ENCODE data around the gene ARHGAP10.
"Not testable (repeated sequence)": the region's sequence is repeated elsewhere in the genome, so short reads cannot be mapped to it uniquely, and the experiment has no call there.

ARHGAP10 gene

GRCh38 chr4:147853706-147854105, 121.8 kb downstream of the ARHGAP10 start:
- no peak for DNase-seq (ENCODE audit: low read depth)

- no peak for DNase-seq (ENCODE audit: low read depth)
These were observed 122.3 kb downstream of the ARHGAP10 start for GRCh38 chr4:147854154-147854553.

DNA sequence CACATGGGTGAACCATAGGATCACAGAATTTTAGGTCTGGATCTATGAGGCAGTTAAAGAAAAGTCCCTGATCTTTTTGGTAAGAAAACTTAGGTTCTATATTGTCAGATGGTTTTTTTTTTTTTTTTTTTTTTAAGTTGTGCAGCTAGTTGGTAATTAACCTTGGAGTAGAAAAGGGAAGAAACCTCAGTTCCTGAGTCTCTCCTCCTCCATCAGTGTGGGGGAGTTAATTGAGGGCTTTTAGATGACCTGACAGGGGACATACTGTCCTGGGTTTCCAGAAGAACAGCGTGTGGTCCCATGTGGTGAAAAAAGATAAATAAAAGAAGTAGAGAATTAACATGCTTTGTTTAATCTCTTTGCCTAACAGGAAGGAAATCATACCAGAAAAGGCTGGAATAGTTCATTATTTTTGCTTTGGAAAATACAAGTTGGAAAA, 123.7 kb downstream of the ARHGAP10 start:
- no peak for DNase-seq (ENCODE audit: low read depth)

- DNase-seq (ENCODE audit: low read depth): no peak
These were observed 129.1 kb downstream of the ARHGAP10 start for GRCh38 chr4:147860960-147861359.

GRCh38 chr4:147862043-147862692, 130.3 kb downstream of the ARHGAP10 start:
- no peak for DNase-seq (ENCODE audit: low read depth)

DNA sequence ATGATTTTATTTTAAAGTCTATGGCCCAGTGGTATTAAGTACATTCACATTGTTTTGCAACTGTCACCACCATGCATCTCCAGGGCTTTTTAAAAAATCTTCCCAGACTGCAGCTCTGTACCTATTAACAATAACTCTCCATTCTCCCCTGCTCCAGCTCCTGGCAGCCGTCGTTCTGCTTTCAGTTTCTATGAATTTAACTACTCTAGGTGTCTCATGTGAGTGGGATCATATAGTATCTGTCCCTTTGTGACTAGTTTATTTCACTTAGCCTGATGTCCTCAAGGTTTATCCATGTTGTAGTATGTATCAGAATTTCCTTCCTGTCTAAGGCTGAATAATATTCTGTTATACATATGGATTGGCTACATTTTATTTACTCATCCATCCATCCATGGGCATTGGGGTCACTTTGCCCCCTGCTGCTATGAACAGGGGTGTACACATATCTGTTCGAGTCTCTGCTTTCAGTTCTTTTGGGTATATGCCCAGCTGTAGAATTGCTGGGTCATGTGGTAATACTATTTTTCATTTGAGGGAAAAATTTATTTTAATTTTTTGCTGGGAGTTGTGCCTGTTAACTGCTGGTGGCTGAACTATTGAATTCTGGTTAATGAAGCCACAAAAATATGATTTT, 131.3 kb downstream of the ARHGAP10 start:
- no peak for DNase-seq (ENCODE audit: low read depth)

GRCh38 chr4:147863808-147864472, 132.1 kb downstream of the ARHGAP10 start:
- DNase-seq (ENCODE audit: low read depth): no peak

- no peak for DNase-seq (ENCODE audit: low read depth)
These were observed 132.7 kb downstream of the ARHGAP10 start for GRCh38 chr4:147864607-147865006.

- no peak for DNase-seq (ENCODE audit: low read depth)
These were observed 134.0 kb downstream of the ARHGAP10 start for GRCh38 chr4:147865926-147866325.

- DNase-seq (ENCODE audit: low read depth): peak; percentile 79
These were observed 134.8 kb downstream of the ARHGAP10 start for GRCh38 chr4:147866532-147867271.

GRCh38 chr4:147874109-147874508, 142.2 kb downstream of the ARHGAP10 start:
- no peak for DNase-seq (ENCODE audit: low read depth)

DNA sequence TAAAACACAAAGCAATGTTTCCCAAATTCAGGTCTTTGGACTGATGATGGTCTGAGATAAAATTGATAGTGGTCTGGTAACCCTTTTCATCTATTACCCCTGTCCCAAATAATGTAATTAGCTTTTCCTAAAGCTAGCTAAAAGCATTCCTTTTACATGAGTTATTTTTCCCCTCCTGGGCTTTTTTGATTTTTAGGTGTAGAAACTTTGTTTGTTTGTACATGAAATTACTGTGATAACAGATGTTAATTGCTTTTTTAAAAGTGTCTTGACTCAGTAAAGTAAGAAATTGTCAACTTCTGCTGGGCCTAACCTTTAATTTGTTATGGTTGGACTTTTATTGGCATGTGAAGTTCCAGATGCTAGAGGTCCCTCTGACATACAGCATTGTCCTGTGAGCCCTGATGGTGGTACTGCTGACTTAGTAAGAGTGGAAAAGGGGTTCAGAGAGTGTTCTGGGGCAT, 145.5 kb downstream of the ARHGAP10 start:
- DNase-seq (ENCODE audit: low read depth): no peak

GRCh38 chr4:147879676-147880075, 147.8 kb downstream of the ARHGAP10 start:
- DNase-seq (ENCODE audit: low read depth): no peak

- DNase-seq (ENCODE audit: low read depth): no peak
These were observed 148.6 kb downstream of the ARHGAP10 start for GRCh38 chr4:147880511-147880910.

DNA sequence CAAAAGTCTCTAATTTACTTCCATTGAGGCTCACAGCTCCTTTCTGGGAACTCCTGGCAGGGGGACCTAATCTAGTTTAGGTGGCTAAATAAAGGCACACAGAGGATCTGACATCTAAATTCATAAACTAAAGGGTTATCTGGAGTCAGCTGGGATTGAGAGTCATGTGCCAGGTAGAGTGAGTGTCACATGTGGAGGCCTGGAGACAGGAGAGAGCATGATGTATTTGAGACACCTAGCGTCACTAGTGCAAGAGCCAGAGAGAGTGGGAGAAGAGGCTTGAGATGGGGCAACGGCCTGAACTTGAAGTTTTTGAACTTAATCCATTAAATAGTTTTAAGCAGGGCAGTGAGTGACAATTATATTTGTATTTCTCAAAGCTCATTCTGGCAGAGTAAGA, 152.6 kb downstream of the ARHGAP10 start:
- no peak for DNase-seq (ENCODE audit: low read depth)

- not testable (repeated sequence) for DNase-seq (ENCODE audit: low read depth)
These were observed 153.3 kb downstream of the ARHGAP10 start for GRCh38 chr4:147885216-147885615.

DNA sequence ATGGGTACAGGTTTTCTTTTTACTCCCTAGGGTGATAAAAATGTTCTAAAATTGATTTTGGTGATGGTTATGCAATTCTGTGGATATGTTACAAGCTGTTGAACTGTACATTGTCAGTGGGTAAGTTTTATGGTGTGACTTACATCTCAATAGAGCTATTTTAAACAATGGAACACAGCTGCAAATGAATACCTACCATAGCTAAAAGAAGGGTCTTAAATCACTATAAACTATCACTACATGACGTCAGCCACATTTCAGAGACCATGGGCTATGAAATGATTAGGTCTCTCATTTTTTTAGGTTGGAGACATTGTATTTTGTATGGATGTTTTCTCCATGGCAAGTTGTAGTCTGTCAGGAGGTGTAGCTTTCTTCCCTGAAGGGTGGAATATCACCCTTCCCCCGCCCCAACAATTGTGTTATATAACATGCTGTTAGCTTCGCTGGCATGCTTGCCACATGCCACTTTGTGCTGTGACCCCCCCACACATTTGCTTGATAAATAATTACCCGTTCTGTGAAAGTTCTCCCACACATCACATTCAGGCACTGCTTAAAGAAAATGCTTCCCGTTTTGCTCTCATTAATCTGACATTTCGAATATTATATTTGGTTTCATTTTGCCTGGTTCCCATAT, 159.7 kb downstream of the ARHGAP10 start:
- no peak for DNase-seq (ENCODE audit: low read depth)

DNA sequence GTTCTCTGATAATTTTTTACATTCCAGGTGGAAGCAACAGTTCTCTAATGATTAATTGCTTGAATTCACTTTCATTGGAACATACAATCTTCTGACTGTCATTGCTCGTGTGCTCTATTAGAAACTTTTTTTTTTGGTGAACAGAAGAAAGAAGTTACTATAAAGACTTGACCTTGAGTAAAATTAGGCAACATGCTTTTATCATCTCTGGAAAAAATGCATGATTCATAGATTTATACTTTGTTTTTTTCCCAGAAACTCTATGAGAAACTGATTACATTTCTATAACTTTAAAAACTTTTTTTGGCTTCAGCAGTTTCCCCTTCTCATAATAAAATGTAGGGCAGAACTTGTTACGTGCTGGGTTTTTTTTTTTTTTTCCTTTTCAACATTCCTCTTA, 167.6 kb downstream of the ARHGAP10 start:
- no peak for DNase-seq (ENCODE audit: low read depth)

- DNase-seq (ENCODE audit: low read depth): no peak
These were observed 169.5 kb downstream of the ARHGAP10 start for GRCh38 chr4:147901388-147901787.

DNA sequence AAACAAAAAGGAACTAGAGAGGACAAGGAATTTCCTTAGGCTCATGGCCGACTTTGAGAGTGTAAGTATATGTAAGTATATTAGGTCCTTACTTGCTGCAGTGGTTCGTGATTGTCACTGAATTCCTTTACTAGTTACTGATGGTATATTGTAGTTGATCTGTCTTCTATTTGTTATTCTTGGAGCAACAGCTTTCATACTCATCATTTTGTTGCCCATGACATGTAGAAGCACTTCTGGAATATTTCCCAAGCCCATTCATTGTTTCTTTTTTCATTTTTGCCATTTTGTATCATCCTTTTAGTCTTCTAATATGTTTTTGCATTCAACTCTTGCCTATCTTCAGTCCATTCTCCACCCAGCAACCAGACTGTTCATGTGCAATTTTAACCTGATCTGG, 170.0 kb downstream of the ARHGAP10 start:
- DNase-seq (ENCODE audit: low read depth): no peak

DNA sequence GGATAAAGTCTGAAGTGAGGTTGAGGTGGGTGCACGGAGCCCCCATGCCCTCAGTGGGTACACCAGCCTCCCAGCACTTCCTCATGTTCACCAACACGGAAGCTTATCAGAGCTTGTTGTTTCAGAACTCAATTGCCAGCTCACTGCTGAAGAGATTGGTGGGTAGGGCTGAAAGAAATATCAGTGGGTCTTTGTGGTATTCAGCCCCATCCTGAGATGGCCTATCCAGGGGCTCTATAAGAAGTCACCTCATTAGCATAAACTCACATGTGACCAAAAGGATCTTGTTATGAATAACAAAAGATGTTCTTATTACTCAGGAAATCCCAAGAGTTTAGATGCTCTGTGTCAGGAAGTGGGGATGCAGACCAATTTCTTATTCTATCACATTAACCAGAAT, 177.3 kb downstream of the ARHGAP10 start:
- no peak for DNase-seq (ENCODE audit: low read depth)

- DNase-seq (ENCODE audit: low read depth): no peak
These were observed 178.4 kb downstream of the ARHGAP10 start for GRCh38 chr4:147910315-147910714.

Measured in HS-27A (cell line).